Fibroblast of lung (primary cell): ENCODE data around the gene MPDU1.

ENCODE experiments used
- EZH2 ChIP-seq: IDR thresholded peaks from 2 replicates; pipeline ENCODE4 v1.5.1; 2012; ENCODE audit warnings: low read length, control low read depth, mild to moderate bottlenecking; ENCODE audit errors: missing control alignments
- TF ChIP-seq, protein P1 (sequence below), 2 donors: IDR thresholded peaks in 1 of 2; conservative IDR thresholded peaks in 1 of 2; 1 replicate in 1 of 2; 2 replicates in 1 of 2; pipeline ENCODE4 v1.5.1; 2011 to 2012; ENCODE audit warnings: low read length in 2 of 2, control low read depth in 1 of 2, inconsistent platforms in 1 of 2, low read depth in 1 of 2, mild to moderate bottlenecking in 1 of 2

DNA sequence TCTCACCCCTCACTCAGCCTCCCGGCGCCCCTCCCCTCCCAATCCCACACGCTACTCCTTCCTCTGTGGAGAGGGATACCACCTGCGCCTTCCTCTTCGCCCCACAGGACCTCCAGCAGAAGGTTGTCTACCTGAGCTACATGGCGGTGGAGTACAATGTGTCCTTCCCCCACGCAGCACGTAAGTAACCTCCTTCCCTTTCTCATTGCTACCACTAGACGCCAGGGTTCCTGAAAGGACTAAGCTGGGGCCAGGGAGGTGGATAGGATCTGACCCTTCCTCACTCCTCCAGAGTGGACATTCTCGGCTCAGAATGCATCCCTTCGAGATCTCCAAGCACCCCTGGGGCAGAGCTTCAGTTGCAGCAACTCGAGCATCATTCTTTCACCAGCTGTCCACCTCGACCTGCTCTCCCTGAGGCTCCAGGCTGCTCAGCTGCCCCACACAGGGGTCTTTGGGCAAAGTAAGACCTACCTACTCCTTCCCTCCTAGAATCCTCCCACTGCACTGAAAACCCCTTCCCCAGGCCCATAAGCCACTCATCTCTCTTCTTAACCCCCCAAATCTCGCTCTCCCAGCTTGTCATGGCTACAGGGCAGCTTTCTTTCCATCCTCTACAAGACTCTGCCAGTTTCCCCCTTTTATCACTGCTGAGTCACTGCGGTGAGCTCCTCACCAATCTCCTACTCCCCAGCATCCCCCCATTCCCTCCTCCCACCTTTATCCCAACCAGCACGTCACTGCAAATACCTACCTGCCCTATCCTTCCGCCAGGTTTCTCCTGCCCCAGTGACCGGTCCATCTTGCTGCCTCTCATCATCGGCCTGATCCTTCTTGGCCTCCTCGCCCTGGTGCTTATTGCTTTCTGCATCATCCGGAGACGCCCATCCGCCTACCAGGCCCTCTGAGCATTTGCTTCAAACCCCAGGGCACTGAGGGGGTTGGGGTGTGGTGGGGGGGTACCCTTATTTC lies 2.8 kb upstream of the MPDU1 start:
- TF ChIP-seq, protein P1, sequence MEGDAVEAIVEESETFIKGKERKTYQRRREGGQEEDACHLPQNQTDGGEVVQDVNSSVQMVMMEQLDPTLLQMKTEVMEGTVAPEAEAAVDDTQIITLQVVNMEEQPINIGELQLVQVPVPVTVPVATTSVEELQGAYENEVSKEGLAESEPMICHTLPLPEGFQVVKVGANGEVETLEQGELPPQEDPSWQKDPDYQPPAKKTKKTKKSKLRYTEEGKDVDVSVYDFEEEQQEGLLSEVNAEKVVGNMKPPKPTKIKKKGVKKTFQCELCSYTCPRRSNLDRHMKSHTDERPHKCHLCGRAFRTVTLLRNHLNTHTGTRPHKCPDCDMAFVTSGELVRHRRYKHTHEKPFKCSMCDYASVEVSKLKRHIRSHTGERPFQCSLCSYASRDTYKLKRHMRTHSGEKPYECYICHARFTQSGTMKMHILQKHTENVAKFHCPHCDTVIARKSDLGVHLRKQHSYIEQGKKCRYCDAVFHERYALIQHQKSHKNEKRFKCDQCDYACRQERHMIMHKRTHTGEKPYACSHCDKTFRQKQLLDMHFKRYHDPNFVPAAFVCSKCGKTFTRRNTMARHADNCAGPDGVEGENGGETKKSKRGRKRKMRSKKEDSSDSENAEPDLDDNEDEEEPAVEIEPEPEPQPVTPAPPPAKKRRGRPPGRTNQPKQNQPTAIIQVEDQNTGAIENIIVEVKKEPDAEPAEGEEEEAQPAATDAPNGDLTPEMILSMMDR (conservative IDR thresholded peaks at IDR 0.05 in 1 of 2, IDR thresholded peaks at IDR 0.05 in 1 of 2; ENCODE audit: low read depth in 1 of 2, low read length in 2 of 2), result no peak
- no peak for TF ChIP-seq EZH2
